Fibroblast of lung (primary cell): ENCODE measurements around the gene QSOX2.

ENCODE experiments used
- CTCF ChIP-seq, 2 donors: IDR thresholded peaks in 1 of 2; conservative IDR thresholded peaks in 1 of 2; 1 replicate in 1 of 2; 2 replicates in 1 of 2; pipeline ENCODE4 v1.5.1; 2011 to 2012; ENCODE audit warnings: low read length in 2 of 2, control low read depth in 1 of 2, inconsistent platforms in 1 of 2, low read depth in 1 of 2, mild to moderate bottlenecking in 1 of 2
- EZH2 ChIP-seq: IDR thresholded peaks from 2 replicates; pipeline ENCODE4 v1.5.1; 2012; ENCODE audit warnings: low read length, control low read depth, mild to moderate bottlenecking; ENCODE audit errors: missing control alignments

GRCh38 chr9:136287960-136288753, 42.5 kb upstream of the QSOX2 start:
- TF ChIP-seq CTCF (conservative IDR thresholded peaks at IDR 0.05 in 1 of 2, IDR thresholded peaks at IDR 0.05 in 1 of 2; ENCODE audit: low read depth in 1 of 2, low read length in 2 of 2), result no peak
- TF ChIP-seq EZH2, result no peak
